H1 (cell line): ENCODE measurements around the gene PACSIN1. TPM values are rescaled to one million over a fixed set of nuclear protein-coding genes. Genes with fewer than 3 reads are reported as not detected.

Experiments
- CTCF ChIA-PET: fragments of 300-600 bp; sonication (Branson Sonifier 250); formaldehyde crosslinking; loops from one replicate; lab custom pipeline; 2021; ENCODE audit not compliant: partially characterized antibody; lab: Charles Lee
- POLR2A ChIA-PET: fragments of 300-600 bp; sonication (Branson Sonifier 250); formaldehyde crosslinking; loops from one replicate; lab custom pipeline; 2021; ENCODE audit warnings: inconsistent platforms; ENCODE audit not compliant: partially characterized antibody; lab: Charles Lee
- DNase-seq, 2 experiments: peaks; one replicate each; pipeline versions ENCODE4 v3.0.0 to v3.0.0-alpha.2; 2010 to 2022; ENCODE audit warnings: low spot score in 2 of 2, low read depth in 1 of 2, mixed read lengths in 1 of 2
- FAIRE-seq: peaks from 2 replicates; lab custom pipeline; 2011; peaks lifted over from hg19 to GRCh38; lab: Jason Lieb, UNC
- H2AFZ ChIP-seq: 2 replicates; pipeline ENCODE4 v1.8.1; 2012; ENCODE audit warnings: low read length, inconsistent platforms
- H2AK5ac ChIP-seq: 2 replicates; pipeline ENCODE4 v1.6.1; 2013; ENCODE audit warnings: low read depth, low read length
- H2BK120ac ChIP-seq: replicated peaks from 2 replicates; pipeline ENCODE3; 2013; ENCODE audit warnings: low read depth, low read length, inconsistent platforms
- H2BK12ac ChIP-seq: 2 replicates; pipeline ENCODE4 v1.6.1; 2013; ENCODE audit warnings: low read depth, low read length
- H2BK15ac ChIP-seq: 2 replicates; pipeline ENCODE4 v1.6.1; 2013; ENCODE audit warnings: low read length
- H2BK20ac ChIP-seq: 2 replicates; pipeline ENCODE4 v1.6.1; 2013; ENCODE audit warnings: low read length
- H2BK5ac ChIP-seq: 2 replicates; pipeline ENCODE4 v1.6.1; 2013; ENCODE audit warnings: low read depth, low read length
- H3K14ac ChIP-seq: 2 replicates; pipeline ENCODE4 v1.6.1; 2013; ENCODE audit warnings: inconsistent platforms; ENCODE audit not compliant: insufficient read length
- H3K18ac ChIP-seq: 2 replicates; pipeline ENCODE4 v1.6.1; 2013; ENCODE audit warnings: low read length; ENCODE audit errors: extremely low read depth
- H3K23ac ChIP-seq: 2 replicates; pipeline ENCODE4 v1.6.1; 2013; ENCODE audit warnings: inconsistent platforms; ENCODE audit not compliant: insufficient read length
- H3K23me2 ChIP-seq: 2 replicates; pipeline ENCODE4 v1.6.1; 2013; ENCODE audit warnings: low read depth, low read length
- H3K27ac ChIP-seq: 2 replicates; pipeline ENCODE4 v1.6.1; 2011; ENCODE audit warnings: low read depth, low read length, inconsistent platforms
- H3K27me3 ChIP-seq, 4 experiments: replicated peaks in 1 of 4; 1 replicate in 1 of 4; 2 replicates in 3 of 4; pipeline versions ENCODE4 v1.6.1 to v1.8.1; 2011 to 2013; ENCODE audit warnings: low read length in 3 of 4, mild to moderate bottlenecking in 3 of 4, inconsistent platforms in 2 of 4, mixed read lengths in 2 of 4, moderate library complexity in 1 of 4; ENCODE audit not compliant: control insufficient read depth in 3 of 4, insufficient read depth in 3 of 4; ENCODE audit errors: extremely low read depth in 1 of 4
- H3K36me3 ChIP-seq, 4 experiments: 2 replicates each; pipeline versions ENCODE4 v1.6.1 to v1.8.1; 2011 to 2013; ENCODE audit warnings: mild to moderate bottlenecking in 4 of 4, low read length in 3 of 4, moderate library complexity in 2 of 4, control low read depth in 1 of 4, inconsistent platforms in 1 of 4; ENCODE audit not compliant: insufficient read depth in 4 of 4, control insufficient read depth in 2 of 4
- H3K4ac ChIP-seq: replicated peaks from 2 replicates; pipeline ENCODE3; 2013; ENCODE audit warnings: low read length, low read depth, mixed read lengths, inconsistent platforms; ENCODE audit not compliant: insufficient read length
- H3K4me1 ChIP-seq, 4 experiments: replicated peaks in 1 of 4; 1 replicate in 1 of 4; 2 replicates in 3 of 4; pipeline versions ENCODE4 v1.6.1 to v1.8.1; 2011 to 2013; ENCODE audit warnings: low read length in 3 of 4, inconsistent platforms in 2 of 4, mixed read lengths in 1 of 4; ENCODE audit not compliant: insufficient read depth in 4 of 4, control insufficient read depth in 3 of 4
- H3K4me2 ChIP-seq, 2 experiments: 2 replicates each; pipeline versions ENCODE4 v1.6.1 to v1.8.1; 2011 to 2013; ENCODE audit warnings: low read depth in 2 of 2, low read length in 2 of 2, control low read depth in 1 of 2, inconsistent platforms in 1 of 2, mild to moderate bottlenecking in 1 of 2; ENCODE audit not compliant: insufficient read depth in 1 of 2
- H3K4me3 ChIP-seq, 4 experiments: fragments of 200-600, 300-600 bp in 1 of 4; sonication (generic), shearing (Covaris generic), sonication (Bioruptor Twin) in 1 of 4; 2 replicates each; pipeline versions ENCODE4 v1.5.1 to v1.8.1; 2011 to 2016; ENCODE audit warnings: low read length in 4 of 4, low read depth in 3 of 4, control low read depth in 2 of 4, inconsistent platforms in 2 of 4, mild to moderate bottlenecking in 2 of 4, mixed read lengths in 1 of 4, moderate library complexity in 1 of 4; ENCODE audit not compliant: insufficient read depth in 2 of 4; ENCODE audit errors: extremely low read depth in 1 of 4
- H3K56ac ChIP-seq: replicated peaks from 2 replicates; pipeline ENCODE3; 2013; ENCODE audit warnings: low read depth, mild to moderate bottlenecking, mixed read lengths, low read length, inconsistent platforms; ENCODE audit not compliant: insufficient read length
- H3K79me1 ChIP-seq: 2 replicates; pipeline ENCODE4 v1.6.1; 2013; ENCODE audit warnings: low read depth, low read length, control low read depth
- H3K79me2 ChIP-seq, 2 experiments: 2 replicates each; pipeline versions ENCODE4 v1.6.1 to v1.8.1; 2012 to 2013; ENCODE audit warnings: low read length in 2 of 2, mild to moderate bottlenecking in 2 of 2, inconsistent platforms in 1 of 2; ENCODE audit not compliant: insufficient read depth in 2 of 2, control insufficient read depth in 1 of 2
- H3K9ac ChIP-seq, 4 experiments: replicated peaks in 1 of 4; 1 replicate in 1 of 4; 2 replicates in 3 of 4; pipeline versions ENCODE4 v1.6.1 to v1.8.1; 2011 to 2013; ENCODE audit warnings: low read depth in 3 of 4, low read length in 3 of 4, control low read depth in 2 of 4, mild to moderate bottlenecking in 2 of 4, moderate library complexity in 2 of 4, inconsistent platforms in 1 of 4; ENCODE audit errors: extremely low read depth in 1 of 4
- H3K9me3 ChIP-seq, 2 experiments: 2 replicates each; pipeline versions ENCODE4 v1.6.1 to v1.8.1; 2012 to 2013; ENCODE audit warnings: mild to moderate bottlenecking in 2 of 2, moderate library complexity in 2 of 2, control low read depth in 1 of 2, inconsistent platforms in 1 of 2, low read depth in 1 of 2, low read length in 1 of 2, mixed read lengths in 1 of 2; ENCODE audit not compliant: insufficient read depth in 2 of 2
- H4K20me1 ChIP-seq, 2 experiments: replicated peaks in 1 of 2; 2 replicates each; pipeline versions ENCODE3 to v1.8.1; 2011 to 2013; ENCODE audit warnings: inconsistent platforms in 2 of 2, low read length in 2 of 2, mild to moderate bottlenecking in 1 of 2; ENCODE audit not compliant: insufficient read depth in 2 of 2, control insufficient read depth in 1 of 2
- H4K5ac ChIP-seq: 2 replicates; pipeline ENCODE4 v1.6.1; 2013; ENCODE audit warnings: low read length, low read depth, mixed read lengths, inconsistent platforms; ENCODE audit not compliant: insufficient read length
- H4K8ac ChIP-seq: 2 replicates; pipeline ENCODE4 v1.8.0; 2013; ENCODE audit warnings: mild to moderate bottlenecking, moderate library complexity, low read length, inconsistent platforms; ENCODE audit not compliant: insufficient read depth; ENCODE audit errors: extremely low read depth
- H4K91ac ChIP-seq: replicated peaks from 2 replicates; pipeline ENCODE3; 2013; ENCODE audit warnings: low read length, mixed read lengths, inconsistent platforms; ENCODE audit not compliant: insufficient read length
- KDM5A ChIP-seq: fragments of 200-600 bp; IDR thresholded peaks from 2 replicates; pipeline ENCODE4 v1.7.1; 2012; ENCODE audit warnings: mild to moderate bottlenecking, low read length, inconsistent platforms, mixed read lengths
- WGBS, 2 experiments: shearing (Covaris generic) in 1 of 2; methylation state at CpG; one replicate each; pipeline versions ENCODE4 v1.1.6 to v1.1.7; 2013 to 2015; ENCODE audit warnings: low lambda C conversion rate in 2 of 2, mixed read lengths in 2 of 2, inconsistent platforms in 1 of 2, low coverage in 1 of 2, missing lambda C conversion rate in 1 of 2; ENCODE audit not compliant: insufficient replicate concordance in 2 of 2, insufficient coverage in 1 of 2, insufficient read length in 1 of 2; ENCODE audit errors: extremely low coverage in 1 of 2, missing lambda C conversion rate in 1 of 2; 5-methylcytosine and 5-hydroxymethylcytosine counted together
- polyA plus RNA-seq, 7 experiments: library from polyadenylated mRNA; depleted of rRNA in 3 of 7; stranded (reverse) in 5 of 7; unstranded in 2 of 7; fragments of >200 nt in 5 of 7; fragments of 200-250 nt in 2 of 7; gene quantifications; 1 replicate in 5 of 7; 2 replicates in 1 of 7; 4 replicates in 1 of 7; pipeline versions ENCODE4 v1.2.1 to v1.2.3, GENCODE V29; 2011 to 2013; ENCODE audit warnings: missing spikeins in 2 of 7, mixed read lengths in 2 of 7
- total RNA-seq: library from RNA; stranded (reverse); fragmentation: NEBNext Ultra II Directional; extraction: Animal tissue kit (Norgen Biotek cat#: 25700); gene quantifications from 2 replicates; pipeline ENCODE4 v1.2.1, GENCODE V29; 2021

The PACSIN1 gene
- total and polyA plus RNA-seq, 2 of the 8 experiments (the other 6 are each of a cell fraction or from before 2014, with no cell fraction given): 5.9 to 11.1 TPM

- no peak overlapping the region for H2AK5ac ChIP-seq
- no peak overlapping the region for H3K56ac ChIP-seq
- no peak overlapping the region for H2AFZ ChIP-seq
- no peak overlapping the region for H2BK15ac ChIP-seq
- DNase-seq (no peak), FAIRE-seq (no peak)
- H3K27ac ChIP-seq: no peak overlapping the region
- WGBS, 2 experiments: 89% methylated on average over 10 of the region's 10 CpGs; no CpG with 5 or more reads in 1 of the 2 experiments
- H3K9ac ChIP-seq: no peak overlapping the region
- no peaks in the 10 kb centered on the region for H3K23me2 ChIP-seq
- no peaks in the 10 kb centered on the region for H4K20me1 ChIP-seq
- no peak overlapping the region for H2BK5ac ChIP-seq
- H3K18ac ChIP-seq: no peak overlapping the region
- no peaks in the 10 kb centered on the region for H3K79me2 ChIP-seq
- no peak overlapping the region for H2BK12ac ChIP-seq
- no peak overlapping the region for H4K91ac ChIP-seq
- no peaks in the 10 kb centered on the region for H3K36me3 ChIP-seq
- H2BK120ac ChIP-seq: no peak overlapping the region
- POLR2A ChIA-PET: interaction anchor here (0.9 kb wide), 1 partner anchor 71 kb away, joined by 3 read pairs; no protein-coding TSS in a partner anchor
- no peaks in the 10 kb centered on the region; a peak in 1 of 7 replicates for H3K27me3 ChIP-seq
- no peak overlapping the region for H4K8ac ChIP-seq
- H3K79me1 ChIP-seq: no peaks in the 10 kb centered on the region
- H3K4me3 ChIP-seq: no peak overlapping the region
- CTCF ChIA-PET: interaction anchor here (0.9 kb wide), 2 partner anchors 34 to 37 kb away, joined by 3 to 5 read pairs; no protein-coding TSS in a partner anchor
- no peak for TF ChIP-seq KDM5A
- no peak overlapping the region for H4K5ac ChIP-seq
- peaks cover 5 to 7% of the 10 kb centered on the region in 2 experiments for H3K9me3 ChIP-seq
- no peak overlapping the region for H3K14ac ChIP-seq
- no peaks in the 10 kb centered on the region for H3K4me1 ChIP-seq
- no peak overlapping the region for H3K4me2 ChIP-seq
- no peak overlapping the region for H3K23ac ChIP-seq
- H2BK20ac ChIP-seq: no peak overlapping the region
- H3K4ac ChIP-seq: no peak overlapping the region
These were observed 31.5 kb downstream of the PACSIN1 start for GRCh38 chr6:34497411-34497810.
